H1 (cell line): Measurements from ENCODE around the gene POFUT2. TPM values are rescaled to one million over a fixed set of nuclear protein-coding genes. Genes with fewer than 3 reads are reported as not detected.

Experiments used
- CTCF ChIA-PET: fragments of 300-600 bp; sonication (Branson Sonifier 250); formaldehyde crosslinking; loops from one replicate; lab custom pipeline; 2021; ENCODE audit not compliant: partially characterized antibody; lab: Charles Lee
- POLR2A ChIA-PET: fragments of 300-600 bp; sonication (Branson Sonifier 250); formaldehyde crosslinking; loops from one replicate; lab custom pipeline; 2021; ENCODE audit warnings: inconsistent platforms; ENCODE audit not compliant: partially characterized antibody; lab: Charles Lee
- DNase-seq, 2 experiments: peaks; one replicate each; pipeline versions ENCODE4 v3.0.0 to v3.0.0-alpha.2; 2010 to 2022; ENCODE audit warnings: low spot score in 2 of 2, low read depth in 1 of 2, mixed read lengths in 1 of 2
- FAIRE-seq: peaks from 2 replicates; lab custom pipeline; 2011; peaks lifted over from hg19 to GRCh38; lab: Jason Lieb, UNC
- H2AFZ ChIP-seq: 2 replicates; pipeline ENCODE4 v1.8.1; 2012; ENCODE audit warnings: low read length, inconsistent platforms
- H2AK5ac ChIP-seq: 2 replicates; pipeline ENCODE4 v1.6.1; 2013; ENCODE audit warnings: low read depth, low read length
- H2BK120ac ChIP-seq: replicated peaks from 2 replicates; pipeline ENCODE3; 2013; ENCODE audit warnings: low read depth, low read length, inconsistent platforms
- H2BK12ac ChIP-seq: 2 replicates; pipeline ENCODE4 v1.6.1; 2013; ENCODE audit warnings: low read depth, low read length
- H2BK15ac ChIP-seq: 2 replicates; pipeline ENCODE4 v1.6.1; 2013; ENCODE audit warnings: low read length
- H2BK20ac ChIP-seq: 2 replicates; pipeline ENCODE4 v1.6.1; 2013; ENCODE audit warnings: low read length
- H2BK5ac ChIP-seq: 2 replicates; pipeline ENCODE4 v1.6.1; 2013; ENCODE audit warnings: low read depth, low read length
- H3K14ac ChIP-seq: 2 replicates; pipeline ENCODE4 v1.6.1; 2013; ENCODE audit warnings: inconsistent platforms; ENCODE audit not compliant: insufficient read length
- H3K18ac ChIP-seq: 2 replicates; pipeline ENCODE4 v1.6.1; 2013; ENCODE audit warnings: low read length; ENCODE audit errors: extremely low read depth
- H3K23ac ChIP-seq: 2 replicates; pipeline ENCODE4 v1.6.1; 2013; ENCODE audit warnings: inconsistent platforms; ENCODE audit not compliant: insufficient read length
- H3K23me2 ChIP-seq: 2 replicates; pipeline ENCODE4 v1.6.1; 2013; ENCODE audit warnings: low read depth, low read length
- H3K27ac ChIP-seq: 2 replicates; pipeline ENCODE4 v1.6.1; 2011; ENCODE audit warnings: low read depth, low read length, inconsistent platforms
- H3K27me3 ChIP-seq, 4 experiments: replicated peaks in 1 of 4; 1 replicate in 1 of 4; 2 replicates in 3 of 4; pipeline versions ENCODE4 v1.6.1 to v1.8.1; 2011 to 2013; ENCODE audit warnings: low read length in 3 of 4, mild to moderate bottlenecking in 3 of 4, inconsistent platforms in 2 of 4, mixed read lengths in 2 of 4, moderate library complexity in 1 of 4; ENCODE audit not compliant: control insufficient read depth in 3 of 4, insufficient read depth in 3 of 4; ENCODE audit errors: extremely low read depth in 1 of 4
- H3K36me3 ChIP-seq, 4 experiments: 2 replicates each; pipeline versions ENCODE4 v1.6.1 to v1.8.1; 2011 to 2013; ENCODE audit warnings: mild to moderate bottlenecking in 4 of 4, low read length in 3 of 4, moderate library complexity in 2 of 4, control low read depth in 1 of 4, inconsistent platforms in 1 of 4; ENCODE audit not compliant: insufficient read depth in 4 of 4, control insufficient read depth in 2 of 4
- H3K4ac ChIP-seq: replicated peaks from 2 replicates; pipeline ENCODE3; 2013; ENCODE audit warnings: low read length, low read depth, mixed read lengths, inconsistent platforms; ENCODE audit not compliant: insufficient read length
- H3K4me1 ChIP-seq, 4 experiments: replicated peaks in 1 of 4; 1 replicate in 1 of 4; 2 replicates in 3 of 4; pipeline versions ENCODE4 v1.6.1 to v1.8.1; 2011 to 2013; ENCODE audit warnings: low read length in 3 of 4, inconsistent platforms in 2 of 4, mixed read lengths in 1 of 4; ENCODE audit not compliant: insufficient read depth in 4 of 4, control insufficient read depth in 3 of 4
- H3K4me2 ChIP-seq, 2 experiments: 2 replicates each; pipeline versions ENCODE4 v1.6.1 to v1.8.1; 2011 to 2013; ENCODE audit warnings: low read depth in 2 of 2, low read length in 2 of 2, control low read depth in 1 of 2, inconsistent platforms in 1 of 2, mild to moderate bottlenecking in 1 of 2; ENCODE audit not compliant: insufficient read depth in 1 of 2
- H3K4me3 ChIP-seq, 4 experiments: fragments of 200-600, 300-600 bp in 1 of 4; sonication (generic), shearing (Covaris generic), sonication (Bioruptor Twin) in 1 of 4; 2 replicates each; pipeline versions ENCODE4 v1.5.1 to v1.8.1; 2011 to 2016; ENCODE audit warnings: low read length in 4 of 4, low read depth in 3 of 4, control low read depth in 2 of 4, inconsistent platforms in 2 of 4, mild to moderate bottlenecking in 2 of 4, mixed read lengths in 1 of 4, moderate library complexity in 1 of 4; ENCODE audit not compliant: insufficient read depth in 2 of 4; ENCODE audit errors: extremely low read depth in 1 of 4
- H3K56ac ChIP-seq: replicated peaks from 2 replicates; pipeline ENCODE3; 2013; ENCODE audit warnings: low read depth, mild to moderate bottlenecking, mixed read lengths, low read length, inconsistent platforms; ENCODE audit not compliant: insufficient read length
- H3K79me1 ChIP-seq: 2 replicates; pipeline ENCODE4 v1.6.1; 2013; ENCODE audit warnings: low read depth, low read length, control low read depth
- H3K79me2 ChIP-seq, 2 experiments: 2 replicates each; pipeline versions ENCODE4 v1.6.1 to v1.8.1; 2012 to 2013; ENCODE audit warnings: low read length in 2 of 2, mild to moderate bottlenecking in 2 of 2, inconsistent platforms in 1 of 2; ENCODE audit not compliant: insufficient read depth in 2 of 2, control insufficient read depth in 1 of 2
- H3K9ac ChIP-seq, 4 experiments: replicated peaks in 1 of 4; 1 replicate in 1 of 4; 2 replicates in 3 of 4; pipeline versions ENCODE4 v1.6.1 to v1.8.1; 2011 to 2013; ENCODE audit warnings: low read depth in 3 of 4, low read length in 3 of 4, control low read depth in 2 of 4, mild to moderate bottlenecking in 2 of 4, moderate library complexity in 2 of 4, inconsistent platforms in 1 of 4; ENCODE audit errors: extremely low read depth in 1 of 4
- H3K9me3 ChIP-seq, 2 experiments: 2 replicates each; pipeline versions ENCODE4 v1.6.1 to v1.8.1; 2012 to 2013; ENCODE audit warnings: mild to moderate bottlenecking in 2 of 2, moderate library complexity in 2 of 2, control low read depth in 1 of 2, inconsistent platforms in 1 of 2, low read depth in 1 of 2, low read length in 1 of 2, mixed read lengths in 1 of 2; ENCODE audit not compliant: insufficient read depth in 2 of 2
- H4K20me1 ChIP-seq, 2 experiments: replicated peaks in 1 of 2; 2 replicates each; pipeline versions ENCODE3 to v1.8.1; 2011 to 2013; ENCODE audit warnings: inconsistent platforms in 2 of 2, low read length in 2 of 2, mild to moderate bottlenecking in 1 of 2; ENCODE audit not compliant: insufficient read depth in 2 of 2, control insufficient read depth in 1 of 2
- H4K5ac ChIP-seq: 2 replicates; pipeline ENCODE4 v1.6.1; 2013; ENCODE audit warnings: low read length, low read depth, mixed read lengths, inconsistent platforms; ENCODE audit not compliant: insufficient read length
- H4K8ac ChIP-seq: 2 replicates; pipeline ENCODE4 v1.8.0; 2013; ENCODE audit warnings: mild to moderate bottlenecking, moderate library complexity, low read length, inconsistent platforms; ENCODE audit not compliant: insufficient read depth; ENCODE audit errors: extremely low read depth
- H4K91ac ChIP-seq: replicated peaks from 2 replicates; pipeline ENCODE3; 2013; ENCODE audit warnings: low read length, mixed read lengths, inconsistent platforms; ENCODE audit not compliant: insufficient read length
- HDAC2 ChIP-seq, 2 experiments: fragments of 300-600 bp in 1 of 2; sonication (generic) in 1 of 2; IDR thresholded peaks; 2 replicates each; pipeline ENCODE4 v1.6.1; 2011 to 2012; ENCODE audit warnings: low read depth in 2 of 2, low read length in 2 of 2, mild to moderate bottlenecking in 2 of 2, moderate library complexity in 2 of 2, borderline replicate concordance in 1 of 2, inconsistent platforms in 1 of 2
- NRF1 ChIP-seq: IDR thresholded peaks from 2 replicates; pipeline ENCODE4 v1.6.1; 2011; ENCODE audit warnings: mild to moderate bottlenecking, low read depth, low read length, improper control_type of control experiment
- SP1 ChIP-seq: IDR thresholded peaks from 2 replicates; pipeline ENCODE4 v1.6.1; 2011; ENCODE audit warnings: low read depth, low read length
- WGBS, 2 experiments: shearing (Covaris generic) in 1 of 2; methylation state at CpG; one replicate each; pipeline versions ENCODE4 v1.1.6 to v1.1.7; 2013 to 2015; ENCODE audit warnings: low lambda C conversion rate in 2 of 2, mixed read lengths in 2 of 2, inconsistent platforms in 1 of 2, low coverage in 1 of 2, missing lambda C conversion rate in 1 of 2; ENCODE audit not compliant: insufficient replicate concordance in 2 of 2, insufficient coverage in 1 of 2, insufficient read length in 1 of 2; ENCODE audit errors: extremely low coverage in 1 of 2, missing lambda C conversion rate in 1 of 2; 5-methylcytosine and 5-hydroxymethylcytosine counted together
- polyA plus RNA-seq, 7 experiments: library from polyadenylated mRNA; depleted of rRNA in 3 of 7; stranded (reverse) in 5 of 7; unstranded in 2 of 7; fragments of >200 nt in 5 of 7; fragments of 200-250 nt in 2 of 7; gene quantifications; 1 replicate in 5 of 7; 2 replicates in 1 of 7; 4 replicates in 1 of 7; pipeline versions ENCODE4 v1.2.1 to v1.2.3, GENCODE V29; 2011 to 2013; ENCODE audit warnings: missing spikeins in 2 of 7, mixed read lengths in 2 of 7
- total RNA-seq: library from RNA; stranded (reverse); fragmentation: NEBNext Ultra II Directional; extraction: Animal tissue kit (Norgen Biotek cat#: 25700); gene quantifications from 2 replicates; pipeline ENCODE4 v1.2.1, GENCODE V29; 2021
- TF ChIP-seq, protein P1 (sequence below): IDR thresholded peaks from 2 replicates; pipeline ENCODE4 v1.6.1; 2012; ENCODE audit warnings: inconsistent platforms

POFUT2 gene
- total and polyA plus RNA-seq, 2 of the 8 experiments (the other 6 are each of a cell fraction or from before 2014, with no cell fraction given): 13.7 to 32.1 TPM

DNA sequence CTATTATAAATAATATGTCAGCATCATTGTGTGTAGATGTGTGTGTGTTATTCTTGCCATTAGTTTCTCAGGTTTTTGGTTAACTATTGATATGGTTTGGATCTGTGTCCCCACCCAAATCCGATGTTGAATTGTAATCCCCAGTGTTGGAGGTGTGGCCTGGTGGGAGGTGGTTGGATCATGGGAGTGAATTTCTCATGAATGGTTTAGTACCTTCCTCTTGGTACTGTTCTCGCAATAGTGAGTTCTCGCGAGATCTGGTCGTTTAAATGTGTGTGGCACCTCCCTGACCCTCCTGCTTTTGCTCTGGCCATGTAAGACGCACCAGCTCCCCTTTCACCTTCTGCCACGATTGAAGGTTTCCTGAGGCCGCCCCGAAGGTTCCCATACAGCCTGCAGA is 9.6 kb upstream of the POFUT2 start:
- Histone ChIP-seq H3K4me3 (no peak overlapping the region), H4K8ac (no peak overlapping the region), H2BK15ac (no peak overlapping the region), H3K23me2 (no peaks in the 10 kb centered on the region; the same call in 1 of the 2 replicates), H2BK120ac (no peak overlapping the region), H2AFZ (no peak overlapping the region), H3K23ac (no peak overlapping the region), H3K27ac (no peak overlapping the region), H4K91ac (no peak overlapping the region), H2BK12ac (no peak overlapping the region), H3K27me3 (no peaks in the 10 kb centered on the region), H2BK5ac (no peak overlapping the region), H4K5ac (no peak overlapping the region), H3K9ac (no peak overlapping the region), H3K4me2 (no peak overlapping the region), H3K36me3 (no peaks in the 10 kb centered on the region), H3K79me2 (0 out of 4 replicates have a peak, but pooled peaks cover 0 to 5% of the 10 kb centered on the region in 2 experiments), H3K4ac (no peak overlapping the region), H3K9me3 (no peaks in the 10 kb centered on the region), H3K4me1 (peaks cover 0 to 16% (median 11%) of the 10 kb centered on the region in 4 experiments; a peak in 5 of 7 replicates), H4K20me1 (no peaks in the 10 kb centered on the region), H3K56ac (no peak overlapping the region), H2AK5ac (no peak overlapping the region), H3K14ac (no peak overlapping the region), H3K79me1 (no peaks in the 10 kb centered on the region; the same call in 1 of the 2 replicates), H2BK20ac (no peak overlapping the region), H3K18ac (no peak overlapping the region)
- ChIA-PET CTCF (interaction anchor here (1.4 kb wide), 1 partner anchor 142 kb away, joined by 5 read pairs; no protein-coding TSS in a partner anchor), POLR2A (no interaction called here)
- WGBS, 2 experiments: 84% methylated on average over 9 of the region's 9 CpGs; no CpG with 5 or more reads in 1 of the 2 experiments
- DNase-seq: no peak
- no peak for FAIRE-seq
- no peak for TF ChIP-seq SP1
- TF ChIP-seq NRF1: no peak
- TF ChIP-seq HDAC2 (IDR thresholded peaks at IDR 0.05; ENCODE audit: borderline replicate concordance in 1 of 2, low read depth in 2 of 2, low read length in 2 of 2): no peak
- TF ChIP-seq, protein P1, sequence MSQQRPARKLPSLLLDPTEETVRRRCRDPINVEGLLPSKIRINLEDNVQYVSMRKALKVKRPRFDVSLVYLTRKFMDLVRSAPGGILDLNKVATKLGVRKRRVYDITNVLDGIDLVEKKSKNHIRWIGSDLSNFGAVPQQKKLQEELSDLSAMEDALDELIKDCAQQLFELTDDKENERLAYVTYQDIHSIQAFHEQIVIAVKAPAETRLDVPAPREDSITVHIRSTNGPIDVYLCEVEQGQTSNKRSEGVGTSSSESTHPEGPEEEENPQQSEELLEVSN: no peak
